CD4-positive, alpha-beta T cell treated with Interferon gamma for 1 hour (primary cell): ENCODE data around the gene OR4D2.
A peak's percentile ranks its signal among the peaks of the same experiment; 100 is the strongest.

Source experiments
- DNase-seq: peaks from one replicate; pipeline ENCODE4 v3.0.0-alpha.2; 2020

OR4D2 gene

DNA sequence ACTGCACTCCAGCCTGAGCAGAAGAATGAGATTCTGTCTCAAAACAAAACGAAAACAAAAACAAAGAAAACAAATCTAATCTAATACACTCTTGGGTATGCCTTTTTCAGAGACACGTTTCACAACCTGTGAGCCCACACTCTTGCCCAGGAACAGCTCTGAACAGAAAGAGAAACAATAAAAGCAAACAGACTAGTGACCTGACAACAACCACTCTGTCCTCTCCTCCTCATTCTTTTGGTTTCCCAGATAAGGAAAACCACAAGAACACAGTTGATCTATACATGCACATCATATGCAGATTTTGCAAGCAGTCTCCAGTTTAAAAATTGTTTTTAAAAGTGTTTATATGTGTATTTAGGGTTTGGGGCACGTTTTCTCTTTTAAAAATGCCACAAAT, 51.0 kb downstream of the OR4D2 start:
- no peak for DNase-seq

- DNase-seq: peak; percentile 95
These were observed 52.4 kb downstream of the OR4D2 start, which contains the start of gene MKS1 for GRCh38 chr17:58219007-58219788. MKS1 (minus strand) TSS chr17:58219255; CDS start chr17:58219230, 25 bp downstream.

DNA sequence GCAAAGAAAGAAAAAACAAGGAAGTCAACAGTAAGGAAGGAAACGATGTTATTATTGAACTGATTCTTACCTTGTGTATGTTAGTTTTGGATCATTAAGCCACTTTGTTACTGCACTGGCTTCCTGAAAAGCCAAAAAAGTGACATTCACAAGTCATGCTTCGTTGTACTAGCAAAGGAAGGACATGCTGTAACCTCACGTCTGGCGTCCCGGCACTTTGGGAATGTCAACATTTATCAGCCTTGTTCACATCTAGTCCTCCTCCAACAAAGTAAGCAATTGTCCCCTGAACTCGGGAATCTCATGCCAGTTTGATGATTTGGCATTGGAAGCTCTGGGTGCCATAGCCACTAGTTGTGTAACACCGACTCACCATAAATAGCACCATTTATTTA, 53.0 kb downstream of the OR4D2 start:
- no peak for DNase-seq
